ENCODE data around the gene SAP130.

SAP130 gene

GRCh38 chr2:127996160-127996559, 31.7 kb downstream of the SAP130 start:
- TF ChIP-seq CTCF (IDR thresholded peaks at IDR 0.05): no peak
- H3K4me3 ChIP-seq (ENCODE audit: low read depth, low read length): no peak overlapping the region
- no peak overlapping the region for H3K27ac ChIP-seq
- H3K4me1 ChIP-seq: no peaks in the 10 kb centered on the region
- no peak overlapping the region for H2AFZ ChIP-seq
- no peak overlapping the region for H3K4me2 ChIP-seq (ENCODE audit: low read length)
- no peaks in the 10 kb centered on the region for H3K27me3 ChIP-seq (ENCODE audit: control insufficient read depth, insufficient read depth, low read length)
- no peaks in the 10 kb centered on the region for H3K9me3 ChIP-seq (ENCODE audit: control insufficient read depth, low read length)
- H3K9ac ChIP-seq: no peak overlapping the region
- peaks cover 2% of the 10 kb centered on the region for H3K79me2 ChIP-seq
- H3K36me3 ChIP-seq (ENCODE audit: control insufficient read depth, insufficient read depth, low read length): no peaks in the 10 kb centered on the region

GRCh38 chr2:127995725-127996124, 32.1 kb downstream of the SAP130 start:
- Histone ChIP-seq H3K9me3 (ENCODE audit: control insufficient read depth, low read length) (no peaks in the 10 kb centered on the region), H3K27me3 (ENCODE audit: control insufficient read depth, insufficient read depth, low read length) (no peaks in the 10 kb centered on the region), H2AFZ (no peak overlapping the region), H3K4me2 (ENCODE audit: low read length) (no peak overlapping the region), H3K27ac (no peak overlapping the region), H3K4me3 (ENCODE audit: low read depth, low read length) (no peak overlapping the region), H3K36me3 (ENCODE audit: control insufficient read depth, insufficient read depth, low read length) (no peaks in the 10 kb centered on the region), H3K4me1 (no peaks in the 10 kb centered on the region), H3K79me2 (peaks cover 2% of the 10 kb centered on the region), H3K9ac (no peak overlapping the region)
- no peak for TF ChIP-seq CTCF (IDR thresholded peaks at IDR 0.05)

GRCh38 chr2:127993659-127994058, 34.2 kb downstream of the SAP130 start:
- Histone ChIP-seq H3K4me3 (ENCODE audit: low read depth, low read length) (no peak overlapping the region), H3K9me3 (ENCODE audit: control insufficient read depth, low read length) (no peaks in the 10 kb centered on the region), H3K9ac (no peak overlapping the region), H3K4me1 (no peaks in the 10 kb centered on the region), H3K79me2 (peaks cover 3% of the 10 kb centered on the region), H3K4me2 (ENCODE audit: low read length) (no peak overlapping the region), H3K36me3 (ENCODE audit: control insufficient read depth, insufficient read depth, low read length) (no peaks in the 10 kb centered on the region), H3K27me3 (ENCODE audit: control insufficient read depth, insufficient read depth, low read length) (no peaks in the 10 kb centered on the region), H3K27ac (no peak overlapping the region), H2AFZ (no peak overlapping the region)
- no peak for TF ChIP-seq CTCF (IDR thresholded peaks at IDR 0.05)

GRCh38 chr2:127991742-127992141, 36.1 kb downstream of the SAP130 start:
- H3K79me2 ChIP-seq: peaks cover 5% of the 10 kb centered on the region
- no peak overlapping the region for H3K27ac ChIP-seq
- no peak overlapping the region for H2AFZ ChIP-seq
- TF ChIP-seq CTCF (IDR thresholded peaks at IDR 0.05): no peak
- no peak overlapping the region for H3K4me3 ChIP-seq (ENCODE audit: low read depth, low read length)
- no peaks in the 10 kb centered on the region for H3K36me3 ChIP-seq (ENCODE audit: control insufficient read depth, insufficient read depth, low read length)
- no peaks in the 10 kb centered on the region for H3K4me1 ChIP-seq
- no peak overlapping the region for H3K4me2 ChIP-seq (ENCODE audit: low read length)
- no peaks in the 10 kb centered on the region for H3K27me3 ChIP-seq (ENCODE audit: control insufficient read depth, insufficient read depth, low read length)
- no peak overlapping the region for H3K9ac ChIP-seq
- H3K9me3 ChIP-seq (ENCODE audit: control insufficient read depth, low read length): no peaks in the 10 kb centered on the region

GRCh38 chr2:127986548-127987079, 41.2 kb downstream of the SAP130 start:
- no peak for TF ChIP-seq CTCF (IDR thresholded peaks at IDR 0.05)
- no peak overlapping the region for H3K27ac ChIP-seq
- no peak overlapping the region for H3K4me2 ChIP-seq (ENCODE audit: low read length)
- no peaks in the 10 kb centered on the region for H3K27me3 ChIP-seq (ENCODE audit: control insufficient read depth, insufficient read depth, low read length)
- peaks cover 14% of the 10 kb centered on the region for H3K79me2 ChIP-seq
- H2AFZ ChIP-seq: no peak overlapping the region
- no peak overlapping the region for H3K4me3 ChIP-seq (ENCODE audit: low read depth, low read length)
- H3K4me1 ChIP-seq: no peaks in the 10 kb centered on the region
- no peaks in the 10 kb centered on the region for H3K9me3 ChIP-seq (ENCODE audit: control insufficient read depth, low read length)
- H3K36me3 ChIP-seq (ENCODE audit: control insufficient read depth, insufficient read depth, low read length): no peaks in the 10 kb centered on the region
- no peak overlapping the region for H3K9ac ChIP-seq

All from parathyroid adenoma (tissue), 2 donors.